Liver (tissue), 9 donors: ENCODE measurements around the gene PDLIM1. TPM values are rescaled to one million over a fixed set of nuclear protein-coding genes. Genes with fewer than 3 reads are reported as not detected.
A peak's percentile ranks its signal among the peaks of the same experiment; 100 is the strongest.

Experiments used
- DNase-seq: peaks from one replicate; pipeline ENCODE4 v3.0.0-alpha.2; 2017; ENCODE audit warnings: low spot score
- H3K27ac ChIP-seq, 2 donors: one replicate each; pipeline ENCODE4 v1.7.0; 2013; ENCODE audit warnings: inconsistent platforms in 2 of 2, low read length in 2 of 2, control low read depth in 1 of 2, low read depth in 1 of 2, mild to moderate bottlenecking in 1 of 2
- H3K27me3 ChIP-seq, 4 donors: one replicate each; pipeline versions ENCODE4 v1.6.1 to v1.7.0; 2013; ENCODE audit warnings: low read length in 3 of 4, inconsistent platforms in 1 of 4, mild to moderate bottlenecking in 1 of 4, moderate library complexity in 1 of 4; ENCODE audit not compliant: control insufficient read depth in 4 of 4, insufficient read depth in 4 of 4
- H3K36me3 ChIP-seq, 4 donors: one replicate each; pipeline versions ENCODE4 v1.6.1 to v1.7.0; 2013; ENCODE audit warnings: low read length in 3 of 4, mild to moderate bottlenecking in 3 of 4, low read depth in 1 of 4, moderate library complexity in 1 of 4; ENCODE audit not compliant: control insufficient read depth in 4 of 4, insufficient read depth in 3 of 4
- H3K4me1 ChIP-seq, 4 donors: one replicate each; pipeline versions ENCODE4 v1.6.1 to v1.7.0; 2013; ENCODE audit warnings: low read length in 3 of 4, mild to moderate bottlenecking in 3 of 4, moderate library complexity in 1 of 4; ENCODE audit not compliant: control insufficient read depth in 4 of 4, insufficient read depth in 4 of 4
- H3K4me3 ChIP-seq, 3 donors: one replicate each; pipeline versions ENCODE4 v1.6.1 to v1.7.0; 2013; ENCODE audit warnings: low read length in 3 of 3, control low read depth in 1 of 3, low read depth in 1 of 3, mild to moderate bottlenecking in 1 of 3
- H3K9ac ChIP-seq, 2 donors: one replicate each; pipeline ENCODE4 v1.7.0; 2013; ENCODE audit warnings: low read length in 2 of 2, mild to moderate bottlenecking in 2 of 2, moderate library complexity in 2 of 2, control low read depth in 1 of 2, low read depth in 1 of 2
- H3K9me3 ChIP-seq, 4 donors: one replicate each; pipeline versions ENCODE4 v1.6.1 to v1.7.0; 2013; ENCODE audit warnings: low read length in 3 of 4; ENCODE audit not compliant: control insufficient read depth in 4 of 4
- ATF3 ChIP-seq: IDR thresholded peaks from 2 replicates; pipeline ENCODE4 v1.6.1; 2016; ENCODE audit warnings: antibody characterized with exemption
- CTCF ChIP-seq: fragments of 150-350 bp; IDR thresholded peaks from 2 replicates; pipeline ENCODE4 v1.5.1; 2017; ENCODE audit warnings: improper control_type of control experiment, low read depth, low read length; ENCODE audit not compliant: missing input control
- EGR1 ChIP-seq, 2 donors: IDR thresholded peaks; 2 replicates each; pipeline ENCODE4 v1.6.1; 2016 to 2018; ENCODE audit warnings: antibody characterized with exemption in 2 of 2, low read depth in 2 of 2
- FOXA1 ChIP-seq: IDR thresholded peaks from 2 replicates; pipeline ENCODE4 v1.6.1; 2016; ENCODE audit warnings: antibody characterized with exemption
- FOXA2 ChIP-seq: IDR thresholded peaks from 2 replicates; pipeline ENCODE4 v1.6.1; 2016; ENCODE audit warnings: antibody characterized with exemption
- HNF4A ChIP-seq, 2 donors: conservative IDR thresholded peaks; 2 replicates each; pipeline ENCODE4 v1.6.1; 2016; ENCODE audit warnings: antibody characterized with exemption in 2 of 2, mild to moderate bottlenecking in 2 of 2
- HNF4G ChIP-seq: IDR thresholded peaks from 2 replicates; pipeline ENCODE4 v1.6.1; 2016; ENCODE audit warnings: antibody characterized with exemption
- JUND ChIP-seq, 2 donors: IDR thresholded peaks; 2 replicates each; pipeline ENCODE4 v1.6.1; 2016; ENCODE audit warnings: antibody characterized with exemption in 2 of 2
- MAX ChIP-seq: IDR thresholded peaks from 2 replicates; pipeline ENCODE4 v1.6.1; 2016; ENCODE audit warnings: antibody characterized with exemption
- NR2F2 ChIP-seq: IDR thresholded peaks from 2 replicates; pipeline ENCODE4 v1.6.1; 2016; ENCODE audit warnings: antibody characterized with exemption
- RAD21 ChIP-seq, 2 donors: IDR thresholded peaks; 2 replicates each; pipeline ENCODE4 v1.6.1; 2016; ENCODE audit warnings: antibody characterized with exemption in 2 of 2, mild to moderate bottlenecking in 2 of 2
- REST ChIP-seq: IDR thresholded peaks from 2 replicates; pipeline ENCODE4 v1.6.1; 2016; ENCODE audit warnings: antibody characterized with exemption, mild to moderate bottlenecking
- RXRA ChIP-seq, 2 donors: IDR thresholded peaks; 2 replicates each; pipeline ENCODE4 v1.6.1; 2017 to 2018; ENCODE audit warnings: antibody characterized with exemption in 2 of 2, mild to moderate bottlenecking in 1 of 2
- SP1 ChIP-seq: IDR thresholded peaks from 2 replicates; pipeline ENCODE4 v1.6.1; 2018; ENCODE audit warnings: antibody characterized with exemption, mild to moderate bottlenecking
- YY1 ChIP-seq: IDR thresholded peaks from 2 replicates; pipeline ENCODE4 v1.6.1; 2016; ENCODE audit warnings: antibody characterized with exemption, mild to moderate bottlenecking
- ZBTB33 ChIP-seq: IDR thresholded peaks from 2 replicates; pipeline ENCODE4 v1.6.1; 2016; ENCODE audit warnings: antibody characterized with exemption
- WGBS: extraction: QIAGEN DNeasy Blood & Tissue Kit; methylation state at CpG from one replicate; pipeline ENCODE4 v1.1.7; 2013; 5-methylcytosine and 5-hydroxymethylcytosine counted together
- polyA plus RNA-seq, 2 donors: library from polyadenylated mRNA; stranded (reverse) in 1 of 2; unstranded in 1 of 2; fragments of 200-250 nt in 1 of 2; fragments of >200 nt in 1 of 2; fragmentation: Nextera tagmentation in 1 of 2; extraction: Ambion mirVana in 1 of 2; gene quantifications; one replicate each; pipeline versions ENCODE4 v1.2.1 to v1.2.3, GENCODE V29; 2013 to 2015
- total RNA-seq, 2 donors: library from RNA; depleted of rRNA; stranded (reverse); fragments of >200 nt; gene quantifications; one replicate each; pipeline ENCODE4 v1.2.3, GENCODE V29; 2014
- donor health status: healthy.
- donor health status: healthy.
- donor health status: healthy.
- donor health status: healthy.
- donor health status: healthy.

The PDLIM1 gene
- total and polyA plus RNA-seq, 4 donors = 16.8 to 73.4 (median 44.5) TPM

GRCh38 chr10:95276367-95277200 lies 14.2 kb downstream of the PDLIM1 start:
- no peak overlapping the region for H3K9ac ChIP-seq
- peaks cover 20 to 39% (median 31%) of the 10 kb centered on the region in 4 donors for H3K4me1 ChIP-seq
- peak overlapping the region; percentile 58 to 98 for H3K27ac ChIP-seq
- H3K27me3 ChIP-seq = no peaks in the 10 kb centered on the region
- H3K9me3 ChIP-seq = no peaks in the 10 kb centered on the region
- H3K36me3 ChIP-seq = no peaks in the 10 kb centered on the region
- WGBS = 74% methylated on average over 8 of the region's 8 CpGs
- peak in 1 of 2 donors; percentile 14 for TF ChIP-seq RXRA (IDR thresholded peaks at IDR 0.05)
- peak; percentile 30 for TF ChIP-seq NR2F2
- TF ChIP-seq HNF4A (conservative IDR thresholded peaks at IDR 0.05) = peak; percentile 12 to 32
- no peak for TF ChIP-seq JUND (IDR thresholded peaks at IDR 0.05)
- DNase-seq = no peak
- H3K4me3 ChIP-seq = no peak overlapping the region

- no peaks in the 10 kb centered on the region for H3K27me3 ChIP-seq
- no peak for TF ChIP-seq REST
- no peak for TF ChIP-seq YY1
- no peak for TF ChIP-seq ZBTB33
- no peak for TF ChIP-seq ATF3
- TF ChIP-seq CTCF = no peak
- no peak for TF ChIP-seq MAX
- no peak for TF ChIP-seq FOXA1
- TF ChIP-seq FOXA2 = no peak
- no peak for TF ChIP-seq HNF4A (conservative IDR thresholded peaks at IDR 0.05)
- TF ChIP-seq SP1 = no peak
- no peak for TF ChIP-seq JUND (IDR thresholded peaks at IDR 0.05)
- TF ChIP-seq RAD21 (IDR thresholded peaks at IDR 0.05) = no peak
- no peak for TF ChIP-seq EGR1 (IDR thresholded peaks at IDR 0.05; ENCODE audit: low read depth in 2 of 2)
- TF ChIP-seq HNF4G = no peak
- peaks cover 17 to 32% (median 28%) of the 10 kb centered on the region in 4 donors for H3K4me1 ChIP-seq
- H3K9ac ChIP-seq = no peak overlapping the region
- H3K4me3 ChIP-seq = no peak overlapping the region
- WGBS = 89% methylated on average over 1 of the region's 1 CpG
- no peaks in the 10 kb centered on the region for H3K9me3 ChIP-seq
- no peaks in the 10 kb centered on the region for H3K36me3 ChIP-seq
- no peak for DNase-seq
- H3K27ac ChIP-seq = peak overlapping the region; percentile 58 to 98
Measured at GRCh38 chr10:95275726-95276366, 15.0 kb downstream of the PDLIM1 start.
